Stimulated activated CD4-positive, alpha-beta T cell treated with anti-CD3 and anti-CD28 coated beads, TNF-alpha, amount 100 ng/mL, for 1 hour (primary cell): ENCODE data around the gene RRP1B.
"Not testable (repeated sequence)": the region's sequence is repeated elsewhere in the genome, so short reads cannot be mapped to it uniquely, and the experiment has no call there.

ENCODE experiments used
- DNase-seq, 3 donors: peaks; one replicate each; pipeline ENCODE4 v3.0.0-alpha.2; 2020; ENCODE audit warnings: low read depth in 3 of 3, low spot score in 1 of 3

RRP1B gene

DNA sequence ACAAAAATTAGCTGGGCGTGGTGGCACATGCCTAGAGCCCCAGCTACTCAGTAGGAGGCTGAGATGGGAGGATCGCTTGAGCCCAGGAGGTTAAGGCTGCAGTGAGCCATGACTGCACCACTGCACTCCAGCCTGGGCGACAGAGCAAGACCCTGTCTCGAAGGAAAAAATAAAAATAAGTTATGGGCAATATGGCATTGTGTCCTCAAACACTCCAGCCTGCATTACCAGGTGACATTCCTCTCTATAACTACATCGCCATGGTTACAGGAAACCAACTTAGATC is 40.1 kb downstream of the RRP1B start:
- DNase-seq = not testable (repeated sequence)

DNA sequence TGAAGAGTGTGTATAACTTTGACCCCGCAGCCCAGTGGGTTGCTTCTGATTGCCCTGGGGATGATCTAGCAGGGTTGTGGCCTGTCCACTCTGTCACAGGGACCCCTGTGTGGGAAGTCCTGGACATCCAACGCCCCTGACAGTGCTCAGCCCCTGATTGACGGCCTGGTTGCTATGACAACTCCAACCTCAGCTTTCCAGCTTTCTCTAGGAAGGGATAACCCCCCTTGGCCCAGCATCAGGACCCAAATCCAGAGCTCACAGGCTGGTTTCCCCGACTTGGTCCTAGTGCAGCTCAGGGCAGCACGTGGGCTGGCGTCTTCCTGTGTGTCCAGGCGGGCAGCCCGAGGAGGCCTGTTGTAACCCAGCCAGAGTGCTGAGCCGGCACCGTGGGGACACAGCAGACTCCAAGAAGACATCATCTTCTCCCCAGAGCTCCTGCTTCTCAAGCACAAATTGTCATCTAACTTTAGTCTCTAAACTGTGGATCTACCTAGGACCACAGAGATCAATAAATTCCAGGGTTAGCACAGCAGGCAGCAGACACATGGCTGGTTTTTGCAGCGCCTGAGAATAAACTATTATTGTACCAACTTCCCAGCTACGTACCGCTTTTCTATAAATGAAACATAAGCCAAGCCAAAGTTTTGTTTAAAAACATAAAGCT is 40.7 kb downstream of the RRP1B start:
- no peak for DNase-seq

DNA sequence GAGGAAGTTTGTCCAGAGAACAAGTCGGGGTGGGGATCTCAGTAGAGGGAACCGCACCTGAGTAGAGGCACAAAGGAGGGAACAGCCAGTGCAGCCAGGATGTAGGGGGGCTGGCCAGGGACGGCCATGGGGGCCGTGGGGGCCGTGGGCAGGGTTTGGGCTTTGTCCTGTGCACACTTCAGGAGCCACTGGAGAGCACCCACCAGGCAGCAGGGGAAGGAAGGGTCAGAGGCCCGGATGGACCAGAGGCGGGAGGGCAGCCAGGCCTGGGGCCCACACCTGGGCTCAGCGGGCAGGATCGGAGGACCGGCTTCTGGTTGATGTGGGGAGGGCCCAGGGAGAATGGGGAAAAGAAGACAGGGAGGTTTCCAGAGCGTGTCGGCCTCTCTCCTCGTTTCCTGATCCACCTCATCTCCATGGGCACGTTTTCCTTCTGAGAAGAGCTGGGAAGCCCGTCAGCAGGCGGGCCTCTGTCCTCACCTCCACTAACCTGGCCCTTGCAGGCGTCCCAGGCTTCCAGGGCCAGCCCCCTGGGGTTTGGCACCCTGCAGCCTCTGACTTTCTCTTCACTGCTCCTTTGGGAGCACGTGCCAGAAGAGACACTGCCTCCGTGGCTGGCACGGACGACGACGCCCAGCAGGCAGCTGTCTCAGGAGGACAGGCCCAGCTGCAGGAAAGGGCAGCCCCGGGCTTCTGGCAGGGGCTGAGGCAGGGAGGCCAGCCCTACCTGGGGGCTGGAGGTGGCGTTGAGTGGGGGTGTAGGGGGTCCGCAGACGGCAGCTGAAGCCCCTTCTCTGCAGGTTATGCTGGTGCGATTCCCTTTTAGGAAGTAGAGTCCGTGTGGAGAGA is 42.8 kb downstream of the RRP1B start:
- no peak for DNase-seq

DNA sequence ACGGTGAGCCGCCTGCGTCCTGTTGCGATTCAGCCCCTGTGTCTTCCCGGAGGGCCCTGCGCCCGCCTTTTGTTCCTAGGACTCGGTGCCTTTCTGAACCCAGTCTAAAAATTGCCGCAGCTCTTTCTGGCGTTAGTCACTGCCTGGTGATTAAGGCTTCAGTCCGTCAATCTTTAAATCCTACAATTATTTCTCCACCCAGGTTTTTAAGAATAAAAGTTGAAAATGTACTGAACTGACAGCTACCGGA is 43.4 kb downstream of the RRP1B start:
- no peak for DNase-seq

DNA sequence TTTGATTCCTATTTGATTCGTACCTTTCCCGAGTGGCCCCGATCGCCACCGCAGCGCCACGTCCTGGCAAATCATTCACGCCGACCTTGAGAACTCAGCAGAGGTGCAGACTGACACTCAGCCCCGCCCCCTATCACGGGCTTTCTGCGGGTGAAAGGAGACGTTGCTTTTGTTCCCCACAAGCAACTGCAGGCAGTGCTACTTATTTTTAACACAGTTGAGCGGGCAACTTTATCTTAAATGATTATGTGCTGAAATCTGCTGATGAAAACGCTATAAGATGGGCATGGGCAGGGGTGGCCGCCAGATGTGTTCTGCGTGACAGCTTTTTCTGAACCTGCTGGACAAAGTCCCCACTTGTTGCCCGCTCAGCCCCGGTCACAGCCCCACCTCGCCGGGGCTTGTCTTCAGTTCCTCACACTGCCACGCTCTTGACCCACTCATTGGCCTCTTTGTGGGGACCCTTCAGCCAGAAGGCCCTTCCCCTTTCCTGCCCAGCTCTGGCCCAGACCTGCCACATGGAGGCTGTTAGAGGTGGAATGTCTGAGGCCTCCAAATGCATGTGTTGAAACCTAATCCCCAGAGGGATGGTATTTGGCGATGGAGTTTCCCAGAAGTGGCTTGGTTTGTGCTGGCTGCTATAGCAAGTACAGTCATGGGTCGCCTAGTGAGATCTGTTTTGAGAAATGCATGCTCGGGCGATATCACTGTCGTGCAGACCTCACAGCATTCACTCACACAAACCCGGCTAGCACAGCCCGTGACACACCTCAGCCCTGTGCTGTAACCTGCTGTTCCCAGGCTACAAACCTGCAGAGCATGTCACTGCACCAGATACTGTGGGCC is 43.9 kb downstream of the RRP1B start:
- DNase-seq = no peak

DNA sequence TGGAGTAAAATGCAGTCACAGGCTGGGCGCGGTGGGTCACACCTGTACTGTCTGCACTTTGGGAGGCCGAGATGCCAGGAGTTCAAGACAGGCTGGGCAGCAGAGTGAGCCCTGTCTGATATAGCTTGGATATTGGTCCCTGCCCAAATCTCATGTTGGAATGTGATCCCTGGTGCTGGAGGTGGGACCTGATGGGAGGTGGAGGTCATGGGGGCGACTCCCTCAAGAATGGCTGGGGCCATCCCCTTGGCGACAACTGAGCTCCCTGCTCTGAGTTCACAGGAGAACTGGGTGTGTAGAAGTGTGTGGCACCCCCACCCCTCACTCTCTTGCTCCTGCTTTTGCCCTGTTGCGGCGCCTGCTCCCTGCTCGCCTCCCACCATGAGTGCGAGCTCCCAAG is 48.1 kb downstream of the RRP1B start:
- no peak for DNase-seq

DNA sequence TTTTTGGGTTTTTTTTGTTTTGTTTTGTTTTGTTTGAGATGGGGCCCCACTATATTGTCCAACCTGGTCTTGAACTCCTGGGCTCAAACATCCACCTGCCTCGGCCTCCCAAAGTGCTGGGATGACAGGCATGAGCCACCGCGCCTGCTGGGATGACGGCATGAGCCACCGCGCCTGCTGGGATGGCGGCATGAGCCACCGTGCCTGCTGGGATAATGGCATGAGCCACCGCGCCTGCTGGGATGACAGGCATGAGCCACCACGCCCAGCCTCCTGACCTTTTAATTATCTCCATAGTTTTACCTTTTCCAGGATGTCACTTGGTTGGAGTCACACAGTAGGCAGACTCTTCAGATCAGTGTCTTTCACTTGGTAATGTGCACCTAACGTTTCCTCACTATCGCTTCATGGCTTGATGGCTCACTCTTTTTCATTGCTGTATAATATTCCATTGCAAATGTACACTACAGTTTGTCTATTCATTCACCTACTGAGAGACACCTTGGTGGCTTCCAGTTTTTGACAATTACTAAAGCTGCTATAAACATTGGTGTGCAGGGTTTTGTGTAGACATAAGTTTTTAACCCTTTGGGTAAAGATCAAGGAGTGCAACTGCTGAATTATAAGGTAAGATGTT is 49.5 kb downstream of the RRP1B start:
- no peak for DNase-seq

DNA sequence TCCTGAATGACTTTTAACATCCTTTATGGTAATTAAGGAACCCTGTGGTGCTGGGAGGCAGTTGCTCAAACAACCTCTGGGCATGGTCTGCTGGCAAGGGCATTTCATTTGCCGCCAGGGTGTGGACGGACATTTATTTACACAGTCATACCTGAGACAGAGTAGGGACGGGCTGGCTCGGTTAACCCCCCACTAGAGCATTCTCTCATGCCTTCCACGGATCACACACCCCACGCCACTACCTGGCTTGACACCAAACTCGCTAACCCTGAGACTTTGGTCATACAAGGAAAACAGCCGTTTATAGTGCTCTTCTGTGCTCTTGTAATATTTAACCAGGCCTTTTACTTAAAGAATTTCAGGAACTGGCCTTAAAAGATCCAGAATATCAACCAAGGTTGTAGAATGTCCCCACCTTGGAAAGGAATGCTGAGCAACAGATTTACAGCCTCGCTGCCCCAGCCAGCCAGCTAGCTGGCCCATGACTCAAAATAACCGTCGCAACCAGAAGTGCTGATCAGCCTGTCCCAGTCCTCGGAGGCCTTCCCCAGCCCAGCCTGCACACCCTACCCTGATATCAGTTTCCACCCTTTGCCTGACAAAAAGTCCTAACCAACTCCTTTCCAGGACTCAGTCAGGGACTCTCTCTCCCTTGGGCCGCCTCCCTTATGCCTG is 53.0 kb downstream of the RRP1B start:
- DNase-seq = no peak

DNA sequence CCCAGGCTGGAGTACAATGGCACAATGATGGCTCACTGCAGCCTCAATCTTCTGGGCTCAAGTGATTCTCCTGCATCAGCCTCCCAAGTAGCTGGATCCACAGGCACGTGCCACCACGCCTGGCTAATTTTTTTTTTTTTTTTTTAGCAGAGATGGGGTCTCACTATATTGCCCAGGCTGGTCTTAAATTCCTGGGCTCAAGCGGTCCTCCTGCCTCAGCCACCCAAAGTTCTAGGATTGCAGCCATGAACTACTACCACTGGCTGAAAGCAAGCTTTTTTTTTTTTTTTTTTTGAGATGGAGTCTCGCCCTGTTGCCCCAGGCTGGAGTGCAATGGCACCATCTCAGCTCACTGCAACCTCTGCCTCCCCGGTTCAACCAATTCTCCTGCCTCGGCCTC is 53.8 kb downstream of the RRP1B start:
- DNase-seq = not testable (repeated sequence)

DNA sequence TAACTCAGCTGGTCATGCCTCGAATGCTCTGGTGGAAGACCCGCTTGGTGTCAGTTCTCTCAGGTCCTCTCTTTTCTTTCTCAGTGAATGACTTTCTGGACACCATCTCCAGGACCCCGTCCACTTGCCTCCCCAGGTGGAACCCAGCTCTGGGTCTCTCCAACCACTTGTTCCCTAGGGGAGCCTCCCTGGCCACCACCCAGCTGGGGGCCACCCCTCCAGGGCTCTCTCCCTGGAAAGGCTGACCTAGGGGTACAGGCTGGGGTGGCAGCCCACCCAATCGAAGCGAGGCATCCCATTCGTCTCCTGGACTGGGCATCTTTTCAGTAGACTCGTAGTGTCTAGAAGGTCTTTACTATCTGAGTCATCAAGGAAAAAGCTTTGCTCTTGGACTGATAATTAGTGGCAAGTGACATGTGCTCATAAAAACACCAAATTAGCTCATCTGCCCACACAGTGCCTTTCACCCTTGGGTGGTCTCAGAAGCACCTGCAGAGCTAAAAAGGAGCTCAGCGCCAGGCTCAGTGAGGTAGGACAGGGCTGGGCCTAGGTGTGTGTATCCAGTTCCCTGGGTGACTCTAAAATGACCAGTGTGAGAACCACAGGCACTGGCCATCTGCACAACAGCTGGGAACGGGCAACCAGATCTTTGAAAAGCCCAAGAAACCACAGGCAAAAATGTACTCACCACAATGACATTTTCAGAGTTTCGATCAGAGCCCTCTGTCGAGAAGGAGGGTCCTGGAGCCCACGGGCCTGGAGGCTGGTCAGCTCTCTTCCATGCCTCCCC is 57.2 kb downstream of the RRP1B start:
- no peak for DNase-seq

DNA sequence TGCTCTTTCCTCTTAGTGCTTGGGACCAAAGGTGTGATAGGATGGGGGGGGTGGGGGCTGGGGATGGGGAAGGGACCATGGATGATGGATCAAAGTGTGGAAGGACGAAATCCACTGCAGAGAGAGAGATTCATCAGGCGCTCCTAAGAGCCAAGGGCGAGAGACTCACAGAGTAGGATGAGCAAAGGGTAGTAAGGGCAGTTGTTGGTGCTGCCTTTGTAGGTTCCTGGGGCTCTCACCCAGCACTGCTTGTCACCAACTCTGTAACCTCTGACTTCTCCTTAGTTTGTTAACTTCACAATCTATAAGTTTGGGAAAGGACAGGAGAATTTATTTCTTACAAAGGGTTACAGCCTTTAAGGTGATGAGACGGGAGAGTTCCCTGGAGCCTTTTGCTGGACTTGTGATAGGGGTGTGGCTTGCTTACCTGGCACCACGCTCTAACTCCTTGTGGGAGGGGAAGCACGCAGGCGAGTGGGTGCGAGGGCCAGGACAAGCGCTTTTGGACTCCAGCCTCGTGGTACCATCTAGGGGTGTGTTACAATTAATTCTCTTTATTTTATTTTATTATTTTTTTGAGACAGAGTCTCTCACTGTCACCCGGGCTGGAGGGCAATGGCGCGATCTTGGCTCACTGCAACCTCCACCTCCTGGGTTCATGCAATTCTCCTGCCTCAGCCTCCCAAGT is 58.0 kb downstream of the RRP1B start:
- no peak for DNase-seq

DNA sequence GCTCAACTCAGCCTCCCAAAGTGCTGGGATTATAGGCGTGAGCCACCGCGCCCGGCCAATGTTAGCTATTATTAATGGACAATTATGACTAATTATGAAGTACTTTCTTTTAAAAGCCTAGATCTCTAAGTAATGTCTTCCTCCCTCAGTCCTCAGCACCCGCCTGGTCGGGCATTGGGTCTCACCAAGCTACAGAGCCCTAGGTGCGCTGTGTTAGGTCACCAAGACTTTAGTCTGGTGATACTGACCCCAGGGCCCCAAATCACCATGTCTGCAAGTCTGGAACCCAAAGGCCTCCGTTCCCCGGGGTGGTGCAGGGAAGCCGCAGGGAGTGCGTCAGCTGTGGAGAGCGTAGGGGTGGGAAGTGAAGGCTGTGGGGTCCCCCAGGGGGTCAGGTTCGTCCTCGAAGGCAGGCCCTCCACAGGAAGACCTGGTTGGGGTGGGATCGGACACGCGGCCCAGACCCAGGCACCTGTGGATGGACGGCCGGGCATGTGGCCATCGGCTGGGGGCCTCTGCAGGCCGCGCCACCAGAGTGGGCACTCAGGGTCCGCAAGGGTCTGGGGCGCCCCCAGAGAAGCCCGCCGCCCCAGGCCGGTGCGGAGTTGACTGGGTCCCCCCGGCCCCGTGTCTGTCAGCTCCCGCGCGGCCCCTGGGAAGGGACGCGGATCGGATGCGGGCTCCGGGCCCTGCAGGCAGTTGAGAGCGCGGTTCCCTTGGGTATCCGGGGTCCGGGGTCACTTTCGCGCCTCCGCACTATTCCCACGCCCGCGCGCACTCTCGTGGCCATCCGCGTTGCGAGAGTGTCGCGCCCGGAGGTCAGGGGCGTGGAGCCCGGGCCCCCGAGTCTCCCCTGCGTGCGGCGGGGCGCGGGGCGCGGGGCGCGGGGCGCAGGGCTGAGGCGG is 58.9 kb downstream of the RRP1B start:
- DNase-seq = no peak

DNA sequence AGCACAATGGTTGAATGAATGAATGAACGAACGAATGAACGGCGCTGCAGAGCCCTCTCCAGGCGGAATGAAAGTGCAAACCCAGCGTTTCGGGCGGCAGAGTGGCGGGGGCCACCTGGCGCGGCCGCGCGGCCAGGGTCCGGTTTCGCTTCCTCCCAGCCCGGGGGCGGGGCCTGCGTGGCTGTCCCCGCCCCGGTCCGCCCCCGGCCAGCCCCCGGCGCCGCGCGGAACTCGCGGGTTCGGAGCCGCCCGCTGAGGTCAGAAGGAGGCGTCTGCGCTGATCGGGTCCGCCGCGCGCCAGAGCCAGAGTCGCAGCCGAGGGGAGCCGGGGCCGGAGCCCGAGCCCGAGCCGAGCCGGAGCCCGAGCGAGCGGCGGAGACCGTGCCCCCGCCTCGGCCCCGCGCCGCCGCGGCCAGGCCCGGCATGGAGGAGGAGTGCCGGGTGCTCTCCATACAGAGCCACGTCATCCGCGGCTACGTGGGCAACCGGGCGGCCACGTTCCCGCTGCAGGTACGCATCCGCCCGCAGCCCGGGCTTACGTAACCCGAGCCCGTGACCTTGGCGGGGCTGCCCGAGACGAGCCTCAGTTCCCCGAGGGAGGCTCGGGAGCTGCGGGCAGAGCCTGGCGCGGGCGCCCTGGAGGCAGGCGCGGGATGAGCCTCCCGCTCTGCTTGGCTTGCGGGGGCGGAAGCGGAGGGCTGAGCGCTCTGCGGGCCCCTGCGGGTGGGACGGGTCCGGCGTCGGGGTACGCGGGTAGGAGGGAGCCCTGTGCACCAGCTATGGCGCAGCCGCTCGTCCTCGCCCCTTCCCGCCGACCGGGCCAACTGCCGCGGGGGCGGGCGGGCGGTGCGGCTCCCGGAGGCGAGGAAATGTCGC is 59.8 kb downstream of the RRP1B start, which contains the start of gene PDXK:
Gene PDXK (plus strand): TSS at position 258 of the 876 bp plus-strand sequence. CDS start 166 bp downstream, at position 424.
- peak in 2 of 3 donors; percentile 45 to 63 for DNase-seq

DNA sequence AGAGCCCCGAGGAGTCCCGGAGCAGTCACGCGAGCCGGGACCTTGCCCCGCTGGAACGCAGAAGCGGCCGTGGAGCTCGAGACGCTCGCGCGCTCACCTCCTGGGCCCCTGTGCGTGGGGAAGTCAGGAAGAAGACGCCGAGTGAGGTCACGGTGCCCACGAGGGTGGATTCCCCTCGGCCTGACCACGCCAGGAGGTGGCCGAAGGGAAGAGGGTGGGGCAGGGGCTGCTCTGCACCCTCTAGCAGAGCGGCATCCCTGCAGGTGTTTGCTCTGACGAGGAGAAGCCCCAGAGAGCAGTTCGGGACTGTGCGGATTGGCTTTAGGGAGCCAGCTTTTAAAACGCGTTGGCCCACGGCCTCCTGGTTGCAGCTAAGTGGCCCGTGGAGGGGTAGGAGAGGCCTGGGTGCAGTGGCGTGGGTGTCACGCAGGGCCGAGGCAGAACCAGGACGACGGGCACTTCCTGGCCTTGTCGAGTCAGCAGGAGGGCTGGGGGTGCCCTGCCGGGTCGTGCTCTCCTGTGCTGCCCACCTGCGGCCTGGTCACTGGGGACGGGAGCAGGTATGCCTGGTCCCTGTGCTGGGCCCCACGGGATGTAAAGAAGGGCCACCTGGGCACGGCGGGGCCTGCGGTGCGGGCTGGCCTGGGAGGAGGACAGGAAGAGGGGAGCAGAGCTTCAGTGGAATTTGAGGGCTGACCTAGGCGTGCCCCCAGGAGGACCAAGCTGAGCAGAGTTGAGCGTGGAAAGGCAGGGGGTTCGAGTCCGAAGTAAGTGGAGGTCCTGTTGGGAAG is 60.6 kb downstream of the RRP1B start:
- no peak for DNase-seq

DNA sequence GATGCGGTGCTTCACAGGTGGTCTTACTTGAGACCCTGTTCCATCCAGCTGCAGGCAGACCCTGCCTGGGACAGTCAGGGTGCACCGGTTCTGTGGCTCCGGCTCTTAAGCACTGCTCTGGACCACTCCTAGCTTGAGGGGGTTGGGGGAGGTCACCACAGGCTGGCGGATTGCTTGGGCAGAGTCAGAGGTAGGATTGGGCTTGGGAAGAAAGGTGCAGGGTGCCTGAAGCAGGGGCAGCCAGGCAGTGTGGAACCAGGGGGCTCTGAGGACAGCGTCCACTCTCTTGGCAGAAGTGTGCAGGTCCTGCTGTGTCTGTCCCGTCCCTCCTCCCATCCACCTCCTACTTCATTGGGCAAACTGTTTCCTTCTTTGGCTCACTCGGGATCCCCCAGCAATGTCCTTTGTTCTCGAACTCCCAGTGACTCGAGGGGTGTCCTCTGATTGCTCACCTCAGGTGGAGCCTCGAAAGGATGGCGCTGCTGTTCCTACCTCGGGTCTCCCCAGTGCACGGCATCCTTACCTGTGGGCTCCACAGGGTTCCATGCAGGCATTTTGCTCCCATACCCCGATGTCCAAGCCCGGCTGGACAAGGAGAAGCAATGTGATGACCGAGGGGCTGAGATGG is 61.3 kb downstream of the RRP1B start:
- no peak for DNase-seq

DNA sequence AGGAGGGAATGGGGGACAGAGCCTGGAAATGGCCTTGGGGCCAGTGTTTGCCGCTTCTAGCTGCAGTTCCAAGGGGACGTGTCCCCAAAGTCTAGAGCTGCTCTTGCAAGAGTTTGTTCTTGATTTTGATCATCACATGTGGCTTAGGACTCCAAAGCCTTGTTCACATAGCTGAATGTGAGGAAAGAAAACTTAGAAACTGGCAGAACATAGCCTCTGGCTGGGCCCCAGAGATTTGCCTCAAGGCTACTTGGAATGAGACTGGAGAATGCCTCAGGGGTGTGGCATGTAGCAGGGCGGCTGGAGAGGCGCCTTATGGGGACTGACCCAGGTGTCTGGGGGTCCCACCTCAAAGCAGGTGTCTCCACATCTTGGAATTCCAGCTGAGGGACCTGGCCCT is 61.8 kb downstream of the RRP1B start:
- no peak for DNase-seq
